NCI-H345 treated with DMSO at 0.1 percent for 48 hours (cell line): Measurements from ENCODE around the gene DHCR24.
A peak's percentile ranks its signal among the peaks of the same experiment; 100 is the strongest.
"Not testable (repeated sequence)": the region's sequence is repeated elsewhere in the genome, so short reads cannot be mapped to it uniquely, and the experiment has no call there.

Source experiments
- DNase-seq: peaks from one replicate; lab custom pipeline; 2025; ENCODE audit not compliant: unreplicated experiment; lab: John Stamatoyannopoulos, UW

DHCR24 gene

GRCh38 chr1:54888080-54888733, 1.2 kb upstream of the DHCR24 start:
- DNase-seq = peak; percentile 35

- peak; percentile 35 for DNase-seq
Measured at GRCh38 chr1:54887665-54888071, 673 bp upstream of the DHCR24 start.

GRCh38 chr1:54885807-54886723, 930 bp downstream of the DHCR24 start:
- no peak for DNase-seq

- no peak for DNase-seq
Measured at GRCh38 chr1:54885237-54885679, 1.7 kb downstream of the DHCR24 start.

GRCh38 chr1:54884768-54885167, 2.2 kb downstream of the DHCR24 start:
- no peak for DNase-seq

GRCh38 chr1:54884135-54884586, 2.8 kb downstream of the DHCR24 start:
- DNase-seq = no peak

- DNase-seq = no peak
Measured at GRCh38 chr1:54883349-54884102, 3.5 kb downstream of the DHCR24 start.

GRCh38 chr1:54882519-54882918, 4.5 kb downstream of the DHCR24 start:
- DNase-seq = no peak

GRCh38 chr1:54881604-54882003, 5.4 kb downstream of the DHCR24 start:
- not testable (repeated sequence) for DNase-seq

GRCh38 chr1:54879872-54880271, 7.1 kb downstream of the DHCR24 start:
- DNase-seq = no peak

GRCh38 chr1:54876814-54877213, 10.2 kb downstream of the DHCR24 start:
- no peak for DNase-seq

- no peak for DNase-seq
Measured at GRCh38 chr1:54875000-54875399, 12.0 kb downstream of the DHCR24 start.

- no peak for DNase-seq
Measured at GRCh38 chr1:54874079-54874830, 12.7 kb downstream of the DHCR24 start.

GRCh38 chr1:54872036-54872331, 15.0 kb downstream of the DHCR24 start:
- no peak for DNase-seq

GRCh38 chr1:54871275-54872035, 15.5 kb downstream of the DHCR24 start:
- no peak for DNase-seq

- DNase-seq = no peak
Measured at GRCh38 chr1:54870869-54871268, 16.1 kb downstream of the DHCR24 start.

- no peak for DNase-seq
Measured at GRCh38 chr1:54869173-54869851, 17.7 kb downstream of the DHCR24 start.

- DNase-seq = no peak
Measured at GRCh38 chr1:54867717-54868057, 19.3 kb downstream of the DHCR24 start.

GRCh38 chr1:54866801-54867716, 19.9 kb downstream of the DHCR24 start:
- DNase-seq = no peak
